T-helper 17 cell (primary cell): Measurements from ENCODE around the gene SLC41A3. TPM values are rescaled to one million over a fixed set of nuclear protein-coding genes. Genes with fewer than 3 reads are reported as not detected.
A peak's percentile ranks its signal among the peaks of the same experiment; 100 is the strongest.
"Not testable (repeated sequence)": the region's sequence is repeated elsewhere in the genome, so short reads cannot be mapped to it uniquely, and the experiment has no call there.

ENCODE experiments used
- ATAC-seq: fragments of 150-1000 bp; cut with Tn5 transposase; 2 replicates; pipeline ENCODE4 v1.10.0; 2021; ENCODE audit warnings: mild to moderate bottlenecking, moderate library complexity
- DNase-seq, 3 donors: peaks; one replicate each; pipeline versions ENCODE4 v3.0.0 to v3.0.0-alpha.2; 2020 to 2021
- H3K9me3 ChIP-seq: one replicate; pipeline ENCODE4 v1.7.0; 2013; ENCODE audit warnings: low read length, mild to moderate bottlenecking; ENCODE audit not compliant: control insufficient read depth, poor library complexity, severe bottlenecking
- H3K27ac Mint-ChIP-seq: one replicate; pipeline ENCODE4 v1.8.0; 2022; ENCODE audit warnings: mild to moderate bottlenecking, moderate library complexity, mixed read lengths
- H3K27me3 Mint-ChIP-seq: one replicate; pipeline ENCODE4 v1.8.0; 2022; ENCODE audit warnings: mixed read lengths
- H3K36me3 Mint-ChIP-seq: one replicate; pipeline ENCODE4 v1.8.0; 2022; ENCODE audit warnings: low read depth, mixed read lengths
- H3K4me1 Mint-ChIP-seq: one replicate; pipeline ENCODE4 v1.8.0; 2022; ENCODE audit warnings: mild to moderate bottlenecking, mixed read lengths
- H3K4me3 Mint-ChIP-seq: one replicate; pipeline ENCODE4 v1.8.0; 2022; ENCODE audit warnings: mild to moderate bottlenecking, moderate library complexity, mixed read lengths
- total RNA-seq, 4 donors: library from RNA in 2 of 4; stranded (reverse) in 2 of 4; gene quantifications; one replicate each; pipeline ENCODE4 v1.2.3 and lab custom pipeline; 2022 to 2026

The SLC41A3 gene
- total RNA-seq, 2 donors from 2014 or later, result 34.3 to 34.7 TPM

GRCh38 chr3:126017362-126017761 lies 66.6 kb downstream of the SLC41A3 start:
- H3K4me3 Mint-ChIP-seq, result no peak overlapping the region
- H3K27me3 Mint-ChIP-seq, result no peaks in the 10 kb centered on the region
- no peak for ATAC-seq
- no peaks in the 10 kb centered on the region for H3K9me3 ChIP-seq
- no peak for DNase-seq
- H3K36me3 Mint-ChIP-seq, result peaks cover 16% of the 10 kb centered on the region
- H3K27ac Mint-ChIP-seq, result no peak overlapping the region
- peaks cover 2% of the 10 kb centered on the region for H3K4me1 Mint-ChIP-seq

- peaks cover 21% of the 10 kb centered on the region for H3K36me3 Mint-ChIP-seq
- DNase-seq (no peak), ATAC-seq (no peak)
- H3K9me3 ChIP-seq, result no peaks in the 10 kb centered on the region
- no peaks in the 10 kb centered on the region for H3K27me3 Mint-ChIP-seq
- H3K4me3 Mint-ChIP-seq, result no peak overlapping the region
- peaks cover 2% of the 10 kb centered on the region for H3K4me1 Mint-ChIP-seq
- H3K27ac Mint-ChIP-seq, result no peak overlapping the region
Observed at GRCh38 chr3:126016616-126017015, 67.3 kb downstream of the SLC41A3 start.

- Mint-ChIP-seq H3K4me1 (peaks cover 2% of the 10 kb centered on the region), H3K36me3 (peaks cover 22% of the 10 kb centered on the region), H3K27ac (no peak overlapping the region), H3K4me3 (no peak overlapping the region), H3K27me3 (no peaks in the 10 kb centered on the region)
- ATAC-seq, result no peak
- DNase-seq, result no peak
- H3K9me3 ChIP-seq, result no peaks in the 10 kb centered on the region
Observed at GRCh38 chr3:126015075-126015474, 68.8 kb downstream of the SLC41A3 start.

DNA sequence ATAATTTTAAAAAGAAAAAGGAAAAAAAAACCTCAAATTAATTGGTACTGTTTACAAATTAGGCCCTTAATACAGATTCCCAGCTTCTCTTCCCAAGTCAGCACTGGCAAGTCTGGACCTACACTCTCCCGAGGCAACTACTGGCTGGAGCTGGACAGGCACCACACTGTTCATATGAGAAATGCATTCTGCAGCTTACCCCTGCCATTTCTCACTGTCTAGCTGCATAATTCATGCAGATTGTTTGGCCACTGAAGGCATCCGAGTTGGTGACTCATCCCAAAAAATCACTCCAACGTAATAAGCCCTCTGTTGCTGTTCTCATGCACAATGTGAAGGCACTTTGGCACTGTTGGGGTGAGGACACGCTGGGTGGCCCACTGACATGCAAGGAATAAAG lies 69.7 kb downstream of the SLC41A3 start:
- H3K4me3 Mint-ChIP-seq, result no peak overlapping the region
- no peak for ATAC-seq
- DNase-seq, result no peak
- peaks cover 22% of the 10 kb centered on the region for H3K36me3 Mint-ChIP-seq
- no peak overlapping the region for H3K27ac Mint-ChIP-seq
- no peaks in the 10 kb centered on the region for H3K9me3 ChIP-seq
- peaks cover 1% of the 10 kb centered on the region for H3K4me1 Mint-ChIP-seq
- no peaks in the 10 kb centered on the region for H3K27me3 Mint-ChIP-seq

- H3K4me3 Mint-ChIP-seq, result no peak overlapping the region
Observed at GRCh38 chr3:126013751-126014156, 70.2 kb downstream of the SLC41A3 start.

GRCh38 chr3:126009181-126009580 lies 74.7 kb downstream of the SLC41A3 start:
- Mint-ChIP-seq H3K27ac (peak overlapping the region; percentile 21), H3K27me3 (no peaks in the 10 kb centered on the region), H3K36me3 (peaks cover 26% of the 10 kb centered on the region), H3K4me1 (no peaks in the 10 kb centered on the region), H3K4me3 (no peak overlapping the region)
- no peaks in the 10 kb centered on the region for H3K9me3 ChIP-seq
- DNase-seq, result no peak
- no peak for ATAC-seq

More at GRCh38 chr3:126013751-126014156, 70.2 kb downstream of the SLC41A3 start:
- no peaks in the 10 kb centered on the region for H3K9me3 ChIP-seq
- H3K36me3 Mint-ChIP-seq, result peaks cover 26% of the 10 kb centered on the region
- H3K27ac Mint-ChIP-seq, result no peak overlapping the region
- no peak for DNase-seq
- ATAC-seq, result no peak
- no peaks in the 10 kb centered on the region for H3K27me3 Mint-ChIP-seq
- H3K4me1 Mint-ChIP-seq, result no peaks in the 10 kb centered on the region

DNA sequence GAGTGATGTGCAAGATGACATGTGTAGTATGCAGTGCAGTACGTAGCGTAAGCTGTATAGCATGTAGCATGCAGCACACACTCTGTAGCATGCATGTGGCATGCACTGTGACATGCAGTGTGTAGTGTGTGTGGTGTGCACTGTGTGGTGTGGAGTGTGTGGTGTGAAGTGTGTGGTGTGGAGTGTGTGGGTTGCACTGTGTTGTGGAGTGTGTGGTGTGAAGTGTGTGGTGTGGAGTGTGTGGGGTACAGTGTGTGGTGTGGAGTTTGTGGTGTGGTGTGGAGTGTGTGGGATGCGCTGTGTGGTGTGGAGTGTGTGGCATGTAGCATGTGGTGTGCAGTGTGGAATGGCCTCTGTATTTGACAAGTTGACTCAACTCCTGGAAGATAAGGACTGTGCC lies 75.7 kb downstream of the SLC41A3 start:
- ATAC-seq (no peak), DNase-seq (no peak)
- Mint-ChIP-seq H3K27me3 (no peaks in the 10 kb centered on the region), H3K4me3 (no peak overlapping the region), H3K36me3 (peaks cover 21% of the 10 kb centered on the region), H3K4me1 (no peaks in the 10 kb centered on the region), H3K27ac (peak overlapping the region; percentile 21)
- H3K9me3 ChIP-seq, result no peaks in the 10 kb centered on the region

DNA sequence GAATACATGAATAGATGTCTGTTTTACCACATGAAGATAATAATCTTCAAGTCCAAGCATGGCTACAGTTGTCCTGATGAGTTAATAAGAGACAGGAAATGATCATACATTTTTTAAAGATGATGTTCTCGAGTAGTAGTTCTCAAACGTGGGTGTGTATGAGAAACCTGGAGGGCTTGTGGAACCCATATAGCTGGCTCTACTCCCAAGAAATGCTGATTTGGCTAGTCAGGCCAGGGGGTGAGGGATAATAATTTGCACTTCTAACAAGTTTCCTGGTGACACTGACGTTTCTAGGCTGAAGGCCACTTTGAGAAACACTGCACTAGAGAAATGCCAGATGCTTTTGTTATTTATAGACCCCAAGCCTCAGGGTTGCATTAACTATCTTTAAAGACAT lies 78.0 kb downstream of the SLC41A3 start:
- H3K4me1 Mint-ChIP-seq, result no peaks in the 10 kb centered on the region
- H3K27ac Mint-ChIP-seq, result no peak overlapping the region
- DNase-seq, result no peak
- H3K27me3 Mint-ChIP-seq, result no peaks in the 10 kb centered on the region
- H3K36me3 Mint-ChIP-seq, result peaks cover 12% of the 10 kb centered on the region
- no peak overlapping the region for H3K4me3 Mint-ChIP-seq
- ATAC-seq, result no peak
- no peaks in the 10 kb centered on the region for H3K9me3 ChIP-seq

GRCh38 chr3:126004692-126005091 lies 79.2 kb downstream of the SLC41A3 start:
- no peak for ATAC-seq
- no peaks in the 10 kb centered on the region for H3K27me3 Mint-ChIP-seq
- H3K36me3 Mint-ChIP-seq, result peaks cover 12% of the 10 kb centered on the region

DNA sequence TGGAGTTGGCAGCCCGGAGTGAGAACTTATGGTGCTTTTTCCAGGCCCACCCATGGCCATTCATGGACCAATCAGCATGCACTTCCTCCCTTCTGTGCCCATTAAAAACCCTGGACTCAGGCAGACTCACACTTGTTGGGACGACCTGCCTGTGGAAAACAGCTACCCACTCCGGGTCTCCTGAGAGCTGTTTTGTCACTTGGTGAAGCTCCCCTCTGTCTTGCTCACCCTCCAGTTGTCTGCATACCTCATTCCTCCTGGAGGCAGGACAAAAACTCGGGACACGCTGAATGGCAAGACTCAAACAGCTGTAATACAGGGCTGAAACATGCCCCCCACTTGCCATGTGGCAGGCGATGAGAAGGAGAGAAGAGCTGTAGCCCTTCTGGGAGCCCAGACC lies 79.7 kb downstream of the SLC41A3 start:
- Mint-ChIP-seq H3K4me1 (no peaks in the 10 kb centered on the region), H3K27ac (no peak overlapping the region), H3K27me3 (no peaks in the 10 kb centered on the region), H3K36me3 (peaks cover 12% of the 10 kb centered on the region), H3K4me3 (no peak overlapping the region)
- DNase-seq (no peak), ATAC-seq (no peak)
- H3K9me3 ChIP-seq, result no peaks in the 10 kb centered on the region

More at GRCh38 chr3:126004692-126005091, 79.2 kb downstream of the SLC41A3 start:
- no peak for DNase-seq
- H3K4me3 Mint-ChIP-seq, result no peak overlapping the region
- no peaks in the 10 kb centered on the region for H3K4me1 Mint-ChIP-seq
- no peak overlapping the region for H3K27ac Mint-ChIP-seq
- H3K9me3 ChIP-seq, result no peaks in the 10 kb centered on the region

DNA sequence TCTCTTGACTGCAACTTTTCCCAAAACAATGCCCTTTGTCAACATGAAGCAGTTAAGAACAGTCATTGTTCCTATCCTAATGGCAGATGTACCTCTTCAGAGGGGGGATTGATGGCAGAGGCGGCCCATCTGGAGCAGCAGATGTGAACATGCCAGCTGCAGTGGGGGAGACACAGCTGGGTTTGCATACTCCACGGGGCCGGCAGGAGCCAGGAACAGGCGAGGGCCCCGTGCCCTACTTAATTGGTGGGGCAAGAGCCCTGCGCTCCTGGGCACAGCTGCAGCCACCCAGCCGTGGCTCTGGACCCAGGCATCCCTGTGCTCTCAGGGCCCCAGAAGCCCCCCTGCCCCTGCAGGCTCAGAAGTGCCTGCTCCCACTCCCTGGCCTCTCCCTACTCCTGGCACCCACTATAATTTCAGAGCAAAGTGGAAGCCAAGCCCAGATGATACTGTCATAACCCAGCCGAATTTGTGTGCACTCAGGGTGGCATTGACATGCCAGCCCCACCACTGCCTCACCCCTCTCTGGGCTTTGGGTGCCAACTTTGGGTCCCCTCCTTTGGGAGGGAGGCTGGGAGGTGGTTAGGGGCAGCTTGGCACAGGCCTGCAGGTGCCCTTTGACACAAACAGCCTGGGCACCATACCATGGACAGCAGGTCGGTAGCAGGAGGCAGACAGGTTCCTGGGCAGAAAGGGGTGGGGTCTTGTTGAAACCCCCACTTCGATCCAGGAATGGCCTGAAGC lies 80.3 kb downstream of the SLC41A3 start:
- H3K9me3 ChIP-seq, result no peaks in the 10 kb centered on the region
- Mint-ChIP-seq H3K27ac (no peak overlapping the region), H3K27me3 (no peaks in the 10 kb centered on the region), H3K36me3 (peaks cover 8% of the 10 kb centered on the region), H3K4me1 (no peaks in the 10 kb centered on the region), H3K4me3 (no peak overlapping the region)
- ATAC-seq, result no peak
- no peak for DNase-seq

DNA sequence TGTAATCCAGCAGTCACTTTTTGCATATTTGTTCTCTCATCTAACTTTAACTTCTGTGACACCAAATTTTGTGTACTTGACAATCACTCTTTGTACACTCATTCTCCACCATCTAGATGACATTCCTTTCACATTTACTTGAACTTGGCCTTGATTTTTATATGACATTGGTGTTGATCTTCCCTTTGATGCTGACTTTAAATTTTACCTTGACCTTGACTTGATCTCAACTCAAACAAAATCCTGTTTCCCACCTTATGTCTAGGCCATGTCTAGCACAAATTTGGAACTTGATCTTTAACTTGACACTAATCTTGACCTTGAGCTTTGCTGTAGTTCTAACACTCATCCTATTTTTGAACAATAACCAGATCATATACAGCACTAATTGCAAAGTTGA lies 81.7 kb downstream of the SLC41A3 start:
- no peak overlapping the region for H3K27ac Mint-ChIP-seq
- ATAC-seq (no peak), DNase-seq (no peak)
- H3K4me1 Mint-ChIP-seq, result no peaks in the 10 kb centered on the region
- H3K27me3 Mint-ChIP-seq, result no peaks in the 10 kb centered on the region
- H3K9me3 ChIP-seq, result no peaks in the 10 kb centered on the region
- H3K36me3 Mint-ChIP-seq, result peaks cover 2% of the 10 kb centered on the region
- H3K4me3 Mint-ChIP-seq, result no peak overlapping the region

- not testable (repeated sequence) for H3K4me3 Mint-ChIP-seq, DNase-seq, ATAC-seq, H3K36me3 Mint-ChIP-seq, H3K4me1 Mint-ChIP-seq, H3K9me3 ChIP-seq, H3K27me3 Mint-ChIP-seq, H3K27ac Mint-ChIP-seq
Observed at GRCh38 chr3:125996751-125997150, 87.2 kb downstream of the SLC41A3 start.
